NCI-H1105 treated with DMSO at 0.1 percent for 48 hours (cell line): Measurements from ENCODE around the gene VIT.
A peak's percentile ranks its signal among the peaks of the same experiment; 100 is the strongest.
"Not testable (repeated sequence)": the region's sequence is repeated elsewhere in the genome, so short reads cannot be mapped to it uniquely, and the experiment has no call there.

Source experiments
- DNase-seq: peaks from one replicate; lab custom pipeline; 2025; lab: John Stamatoyannopoulos, UW

VIT gene

GRCh38 chr2:36808386-36809068 lies 112.0 kb downstream of the VIT start:
- no peak for DNase-seq

GRCh38 chr2:36809069-36809445 lies 112.5 kb downstream of the VIT start:
- no peak for DNase-seq

- no peak for DNase-seq
These were observed 114.6 kb downstream of the VIT start for GRCh38 chr2:36811071-36811470.

GRCh38 chr2:36812196-36812595 lies 115.7 kb downstream of the VIT start:
- DNase-seq, result no peak

- DNase-seq, result no peak
These were observed 122.0 kb downstream of the VIT start for GRCh38 chr2:36818542-36818941.

- no peak for DNase-seq
These were observed 122.7 kb downstream of the VIT start for GRCh38 chr2:36819095-36819711.

GRCh38 chr2:36820942-36821605 lies 124.6 kb downstream of the VIT start:
- DNase-seq, result peak; percentile 5

- no peak for DNase-seq
These were observed 127.4 kb downstream of the VIT start for GRCh38 chr2:36823862-36824261.

GRCh38 chr2:36824273-36824672 lies 127.8 kb downstream of the VIT start:
- no peak for DNase-seq

GRCh38 chr2:36824683-36825082 lies 128.2 kb downstream of the VIT start:
- DNase-seq, result not testable (repeated sequence)

- DNase-seq, result no peak
These were observed 134.7 kb downstream of the VIT start for GRCh38 chr2:36831185-36831584.

- no peak for DNase-seq
These were observed 137.7 kb downstream of the VIT start for GRCh38 chr2:36834203-36834602.

- no peak for DNase-seq
These were observed 138.4 kb downstream of the VIT start for GRCh38 chr2:36834731-36835524.

- no peak for DNase-seq
These were observed 143.6 kb downstream of the VIT start for GRCh38 chr2:36839976-36840617.

- no peak for DNase-seq
These were observed 147.3 kb downstream of the VIT start for GRCh38 chr2:36843838-36844237.

GRCh38 chr2:36849265-36849664 lies 152.8 kb downstream of the VIT start:
- DNase-seq, result no peak

- no peak for DNase-seq
These were observed 157.7 kb downstream of the VIT start for GRCh38 chr2:36854241-36854640.

- no peak for DNase-seq
These were observed 158.9 kb downstream of the VIT start for GRCh38 chr2:36855429-36855828.

GRCh38 chr2:36857713-36858112 lies 161.2 kb downstream of the VIT start:
- DNase-seq, result no peak

- DNase-seq, result no peak
These were observed 162.3 kb downstream of the VIT start for GRCh38 chr2:36858551-36859365.

- DNase-seq, result no peak
These were observed 162.9 kb downstream of the VIT start for GRCh38 chr2:36859366-36859792.
